NAMALWA (cell line): Measurements from ENCODE around the gene ETHE1.

Source experiments
- DNase-seq: peaks from one replicate; pipeline ENCODE4 v3.0.0-alpha.2; 2015; ENCODE audit warnings: low spot score

The ETHE1 gene

GRCh38 chr19:43489310-43489709 is 37.7 kb downstream of the ETHE1 start:
- DNase-seq, result no peak

GRCh38 chr19:43488179-43488578 is 38.8 kb downstream of the ETHE1 start:
- DNase-seq, result no peak

GRCh38 chr19:43486412-43486811 is 40.6 kb downstream of the ETHE1 start:
- no peak for DNase-seq

GRCh38 chr19:43485951-43486350 is 41.0 kb downstream of the ETHE1 start:
- DNase-seq, result no peak

GRCh38 chr19:43483281-43483680 is 43.7 kb downstream of the ETHE1 start:
- no peak for DNase-seq

- no peak for DNase-seq
Measured at GRCh38 chr19:43482193-43482592, 44.8 kb downstream of the ETHE1 start.

GRCh38 chr19:43481701-43482100 is 45.3 kb downstream of the ETHE1 start:
- no peak for DNase-seq

GRCh38 chr19:43480574-43480973 is 46.4 kb downstream of the ETHE1 start:
- DNase-seq, result no peak

GRCh38 chr19:43479961-43480561 is 46.9 kb downstream of the ETHE1 start:
- no peak for DNase-seq

GRCh38 chr19:43479226-43479625 is 47.8 kb downstream of the ETHE1 start:
- no peak for DNase-seq

- DNase-seq, result no peak
Measured at GRCh38 chr19:43478323-43478722, 48.7 kb downstream of the ETHE1 start.

- DNase-seq, result no peak
Measured at GRCh38 chr19:43476606-43477005, 50.4 kb downstream of the ETHE1 start.

- peak; percentile 56 for DNase-seq
Measured at GRCh38 chr19:43474986-43475705, 51.9 kb downstream of the ETHE1 start.

GRCh38 chr19:43474487-43474886 is 52.5 kb downstream of the ETHE1 start:
- DNase-seq, result no peak

- DNase-seq, result no peak
Measured at GRCh38 chr19:43471091-43471490, 55.9 kb downstream of the ETHE1 start.

GRCh38 chr19:43470288-43470687 is 56.7 kb downstream of the ETHE1 start:
- DNase-seq, result no peak

GRCh38 chr19:43469160-43469480 is 57.9 kb downstream of the ETHE1 start:
- no peak for DNase-seq

GRCh38 chr19:43468354-43469159 is 58.4 kb downstream of the ETHE1 start:
- DNase-seq, result no peak

- no peak for DNase-seq
Measured at GRCh38 chr19:43467730-43468129, 59.3 kb downstream of the ETHE1 start.

GRCh38 chr19:43467276-43467675 is 59.7 kb downstream of the ETHE1 start:
- DNase-seq, result no peak

GRCh38 chr19:43466793-43467192 is 60.2 kb downstream of the ETHE1 start:
- DNase-seq, result no peak

GRCh38 chr19:43465468-43466120 is 61.4 kb downstream of the ETHE1 start, which contains the start of gene LYPD3:
LYPD3 (minus strand) TSS chr19:43465608; CDS start chr19:43465571, 37 bp downstream.
- no peak for DNase-seq
